ENCODE results near the gene TYRO3. TPM values are rescaled to one million over a fixed set of nuclear protein-coding genes. Genes with fewer than 3 reads are reported as not detected.

The TYRO3 gene
- total RNA-seq, result 36.9 TPM

- intact Hi-C loops (cut with DNase I), result no loop called here
- DNase-seq (ENCODE audit: low spot score), result peak; percentile 79
- peak; percentile 55 for ATAC-seq
Observed at GRCh38 chr15:41558400-41559238, at the start of gene TYRO3. TSS of gene TYRO3 (plus strand) at chr15:41559212. CDS start at chr15:41559258, 46 bp downstream.

- no peak for ATAC-seq
- no peak for DNase-seq (ENCODE audit: low spot score)
- intact Hi-C loops (cut with DNase I), result no loop called here
Observed at GRCh38 chr15:41510728-41511127, 48.3 kb upstream of the TYRO3 start.

- DNase-seq (ENCODE audit: low spot score) (no peak), ATAC-seq (no peak)
- intact Hi-C loops (cut with DNase I), result no loop called here
Observed at GRCh38 chr15:41511331-41511898, 47.6 kb upstream of the TYRO3 start.

GRCh38 chr15:41511899-41512369 is 47.1 kb upstream of the TYRO3 start:
- ATAC-seq, result no peak
- intact Hi-C loops (cut with DNase I), result no loop called here
- no peak for DNase-seq (ENCODE audit: low spot score)

GRCh38 chr15:41512512-41512939 is 46.5 kb upstream of the TYRO3 start:
- no peak for DNase-seq (ENCODE audit: low spot score)
- intact Hi-C loops (cut with DNase I), result no loop called here
- ATAC-seq, result peak; percentile 58

- intact Hi-C loops (cut with DNase I), result no loop called here
- DNase-seq (ENCODE audit: low spot score) (no peak), ATAC-seq (peak; percentile 38)
Observed at GRCh38 chr15:41512940-41513505, 46.0 kb upstream of the TYRO3 start.

GRCh38 chr15:41513506-41514227 is 45.3 kb upstream of the TYRO3 start, which contains the start of gene LTK:
TSS of gene LTK (minus strand) at chr15:41513827. CDS start at chr15:41513709, 118 bp downstream.
- no peak for DNase-seq (ENCODE audit: low spot score)
- peak; percentile 27 for ATAC-seq
- intact Hi-C loops (cut with DNase I), result no loop called here

- intact Hi-C loops (cut with DNase I), result no loop called here
- ATAC-seq (no peak), DNase-seq (ENCODE audit: low spot score) (no peak)
Observed at GRCh38 chr15:41517895-41518449, 41.0 kb upstream of the TYRO3 start.

- no peak for DNase-seq (ENCODE audit: low spot score)
- no peak for ATAC-seq
- intact Hi-C loops (cut with DNase I), result no loop called here
Observed at GRCh38 chr15:41520636-41521035, 38.4 kb upstream of the TYRO3 start.

- intact Hi-C loops (cut with DNase I), result no loop called here
- ATAC-seq, result no peak
Observed at GRCh38 chr15:41521614-41522013, 37.4 kb upstream of the TYRO3 start.

GRCh38 chr15:41523097-41523496 is 35.9 kb upstream of the TYRO3 start:
- DNase-seq (ENCODE audit: low spot score) (no peak), ATAC-seq (no peak)
- intact Hi-C loops (cut with DNase I), result no loop called here

More at GRCh38 chr15:41521614-41522013, 37.4 kb upstream of the TYRO3 start:
- DNase-seq (ENCODE audit: low spot score), result no peak

GRCh38 chr15:41530363-41530956 is 28.6 kb upstream of the TYRO3 start:
- no peak for DNase-seq (ENCODE audit: low spot score)
- intact Hi-C loops (cut with DNase I), result no loop called here
- ATAC-seq, result no peak

GRCh38 chr15:41535544-41535943 is 23.5 kb upstream of the TYRO3 start:
- intact Hi-C loops (cut with DNase I), result no loop called here
- no peak for DNase-seq (ENCODE audit: low spot score)
- ATAC-seq, result no peak

- intact Hi-C loops (cut with DNase I), result no loop called here
- DNase-seq (ENCODE audit: low spot score), result no peak
- no peak for ATAC-seq
Observed at GRCh38 chr15:41536866-41537265, 22.1 kb upstream of the TYRO3 start.

GRCh38 chr15:41543521-41543870 is 15.5 kb upstream of the TYRO3 start:
- ATAC-seq, result no peak
- no peak for DNase-seq (ENCODE audit: low spot score)
- intact Hi-C loops (cut with DNase I), result no loop called here

GRCh38 chr15:41544650-41545015 is 14.4 kb upstream of the TYRO3 start:
- DNase-seq (ENCODE audit: low spot score), result no peak
- ATAC-seq, result peak; percentile 41
- intact Hi-C loops (cut with DNase I), result no loop called here

GRCh38 chr15:41545218-41545617 is 13.8 kb upstream of the TYRO3 start:
- DNase-seq (ENCODE audit: low spot score) (no peak), ATAC-seq (no peak)
- intact Hi-C loops (cut with DNase I), result no loop called here

- DNase-seq (ENCODE audit: low spot score) (no peak), ATAC-seq (no peak)
- intact Hi-C loops (cut with DNase I), result no loop called here
Observed at GRCh38 chr15:41546851-41547786, 11.9 kb upstream of the TYRO3 start.

Measured in sciatic nerve (tissue), 2 donors.